KBM-7 (cell line): ENCODE measurements around the gene TOP3A.
"Not testable (repeated sequence)": the region's sequence is repeated elsewhere in the genome, so short reads cannot be mapped to it uniquely, and the experiment has no call there.

Experiments
- DNase-seq: peaks from one replicate; pipeline ENCODE4 v3.0.0-alpha.2; 2015
- in situ Hi-C: fragments of 300-500 bp; cut with MboI; formaldehyde crosslinking; loops from 2 replicates; pipeline ENCODE4 v1.14.3; 2020; ENCODE audit warnings: low sequenced_read_pairs, low pct_unique_long_range_greater_than_20kb, mixed read lengths

Gene TOP3A

DNA sequence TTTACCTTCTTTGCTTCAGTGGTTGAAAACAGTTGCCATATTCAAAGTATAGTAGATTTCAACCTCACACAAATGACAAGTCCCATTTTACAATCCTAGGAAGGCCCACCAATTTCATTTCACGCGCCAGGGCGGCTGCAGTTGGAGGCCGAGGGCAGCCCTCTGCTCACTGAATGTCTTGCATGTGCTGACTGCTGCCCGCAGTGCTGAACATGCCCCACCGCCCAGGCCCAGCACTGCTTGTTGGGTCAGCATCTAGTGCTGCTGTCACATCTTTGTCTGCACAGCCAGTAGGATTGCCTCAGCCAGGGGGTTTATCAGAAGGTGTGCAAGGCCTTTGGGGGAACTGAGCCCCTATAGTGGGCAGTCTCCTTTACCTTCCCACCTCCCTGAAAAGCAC lies 11.8 kb upstream of the TOP3A start:
- in situ Hi-C loops: no loop called here
- no peak for DNase-seq

DNA sequence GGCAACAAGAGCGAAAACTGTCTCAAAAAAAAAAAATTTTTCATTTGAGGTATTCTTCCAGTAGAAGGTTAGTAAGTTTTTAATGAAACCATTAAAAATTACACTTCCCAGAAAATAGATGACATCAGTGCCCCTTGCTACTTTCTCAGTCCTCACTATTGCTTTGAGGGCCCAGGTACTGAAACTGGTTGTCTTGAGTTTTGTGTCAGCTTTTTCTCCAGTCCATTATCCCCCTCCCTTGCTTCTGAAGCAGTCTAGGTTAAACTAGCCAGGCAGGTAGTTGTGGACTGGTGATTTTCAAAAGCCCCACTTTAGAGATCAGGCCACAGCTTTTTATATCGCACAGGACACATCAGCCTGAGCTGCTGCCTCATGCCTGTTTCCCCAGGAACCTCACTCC lies 11.2 kb upstream of the TOP3A start:
- in situ Hi-C loops: no loop called here
- DNase-seq: no peak

DNA sequence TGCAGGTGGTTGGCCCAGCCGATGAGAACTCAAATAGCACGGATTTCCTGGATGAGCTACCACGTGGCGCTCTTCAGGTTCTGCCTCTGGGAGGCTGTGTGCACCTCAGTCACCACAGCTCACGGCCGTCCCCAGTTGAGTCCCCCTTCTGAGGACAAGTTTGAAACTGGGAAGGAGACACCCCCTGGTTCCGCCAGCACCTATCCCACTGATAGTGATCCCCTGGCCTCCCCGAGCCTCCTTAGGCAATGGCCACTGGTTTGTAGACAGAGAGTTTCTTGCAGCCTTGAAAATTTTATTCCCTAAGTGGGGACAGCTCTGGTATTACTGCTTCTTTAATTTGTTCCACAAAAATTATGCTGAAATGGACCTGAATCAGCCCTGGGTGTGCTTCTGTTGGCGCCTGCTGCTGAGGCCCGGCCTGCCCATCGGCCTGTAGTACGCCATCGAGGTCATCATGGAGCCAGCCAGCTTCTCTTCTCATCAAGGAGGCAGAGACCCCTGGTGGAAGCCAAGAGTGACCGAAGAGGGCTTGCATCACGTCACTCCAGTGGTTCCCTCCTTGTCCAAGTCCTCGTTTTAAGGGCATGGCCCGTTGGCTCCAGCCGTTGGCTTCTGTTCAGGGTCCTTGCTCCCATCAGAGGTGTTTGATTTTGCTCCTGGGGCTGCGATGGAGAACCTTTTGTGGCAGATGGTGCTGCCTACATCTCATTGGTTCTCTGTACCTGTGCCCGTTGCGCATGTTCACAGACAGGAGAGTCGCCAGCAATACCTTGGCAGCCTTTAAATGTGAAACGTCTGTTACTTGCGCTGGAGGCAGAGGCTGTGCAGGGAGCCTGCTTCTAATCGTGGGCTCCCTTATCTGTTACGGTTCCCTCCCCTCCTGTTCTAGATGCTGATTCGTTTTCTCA lies 9.6 kb upstream of the TOP3A start:
- in situ Hi-C loops: no loop called here
- no peak for DNase-seq

DNA sequence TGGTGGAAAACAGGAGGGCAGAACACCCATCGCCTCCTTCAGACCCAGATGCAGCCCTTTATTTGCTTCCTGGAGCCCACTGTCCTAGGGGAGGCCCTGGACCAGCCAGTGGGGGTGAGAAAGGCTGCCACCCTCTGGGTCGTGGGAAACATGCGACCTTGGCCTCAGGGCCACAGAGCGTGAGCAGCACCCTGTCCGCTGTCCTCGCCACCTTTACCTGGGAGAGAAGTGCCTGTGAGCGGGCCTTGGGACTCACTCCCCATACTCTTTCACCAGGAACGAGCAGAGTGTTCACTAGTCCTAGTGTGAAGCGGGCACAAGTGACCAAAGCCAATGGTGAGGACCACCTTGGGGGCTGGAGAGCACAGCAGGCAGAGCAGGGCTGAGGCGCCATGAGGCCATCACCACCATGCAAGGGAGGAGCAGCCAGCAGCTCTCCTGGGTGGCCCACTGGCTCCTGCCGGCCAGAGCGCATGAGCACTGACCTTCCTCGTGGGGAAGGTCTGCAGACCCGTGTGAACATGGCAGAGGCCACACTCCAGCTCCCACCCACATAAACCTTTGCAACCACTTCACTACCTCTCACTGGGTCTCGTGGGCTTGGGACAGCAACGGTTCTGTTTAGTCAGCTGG lies 8.8 kb upstream of the TOP3A start:
- no peak for DNase-seq
- in situ Hi-C loops: no loop called here

DNA sequence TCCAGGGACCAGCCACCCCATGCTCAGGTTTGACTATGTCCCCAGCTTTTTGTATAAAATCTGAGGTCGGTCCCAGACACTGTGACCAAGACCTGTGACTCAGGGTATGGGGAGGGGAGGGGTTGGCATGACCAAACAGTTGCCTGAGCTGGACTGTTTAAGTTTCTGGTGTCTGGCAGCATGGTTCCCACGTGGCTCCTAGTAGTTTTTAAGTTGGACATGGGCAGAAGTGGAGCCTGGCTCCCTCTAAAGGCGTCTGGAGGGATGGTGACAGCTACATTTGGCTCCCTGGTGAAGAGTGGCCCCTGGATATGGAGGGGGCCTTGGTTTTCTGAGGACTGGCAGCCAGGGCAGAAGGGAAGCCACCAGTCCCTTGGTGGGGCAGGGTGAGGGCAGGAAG lies 8.2 kb upstream of the TOP3A start:
- in situ Hi-C loops: no loop called here
- DNase-seq: no peak

DNA sequence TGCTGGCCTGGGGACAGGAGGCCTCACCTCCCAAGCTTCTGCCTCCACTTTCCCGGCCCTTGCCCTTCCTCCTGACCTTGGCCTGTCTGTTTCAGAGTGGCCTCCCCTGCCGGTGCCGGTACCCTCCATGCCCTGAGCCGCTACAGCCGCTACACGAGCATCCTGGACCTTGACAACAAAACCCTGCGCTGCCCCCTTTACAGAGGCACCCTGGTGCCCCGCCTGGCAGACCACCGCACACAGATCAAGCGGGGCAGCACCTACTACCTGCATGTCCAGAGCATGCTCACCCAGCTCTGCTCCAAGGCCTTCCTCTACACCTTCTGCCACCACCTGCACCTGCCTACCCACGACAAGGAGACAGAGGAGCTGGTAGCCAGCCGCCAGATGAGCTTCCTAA lies 7.7 kb upstream of the TOP3A start:
- DNase-seq: no peak
- in situ Hi-C loops: no loop called here

DNA sequence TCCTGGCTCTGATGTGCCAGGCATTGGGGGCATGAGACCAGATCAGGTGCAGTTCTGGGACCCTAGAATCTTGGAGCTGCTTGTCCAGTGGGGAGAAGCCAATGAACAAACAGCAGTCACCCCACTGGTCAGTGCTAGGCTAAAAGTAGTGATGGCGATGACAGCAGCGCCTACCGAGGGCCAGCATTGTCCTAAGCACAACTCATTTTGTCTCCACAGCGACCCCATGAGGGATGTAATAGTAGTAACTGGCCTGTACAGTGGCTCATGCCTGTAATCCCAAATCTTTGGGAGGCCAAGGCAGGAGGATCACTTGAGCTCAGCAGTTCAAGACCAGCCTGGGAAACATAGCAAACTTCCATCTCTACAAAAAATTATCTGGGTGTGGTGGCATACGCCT lies 6.5 kb upstream of the TOP3A start:
- in situ Hi-C loops: no loop called here
- DNase-seq: no peak

DNA sequence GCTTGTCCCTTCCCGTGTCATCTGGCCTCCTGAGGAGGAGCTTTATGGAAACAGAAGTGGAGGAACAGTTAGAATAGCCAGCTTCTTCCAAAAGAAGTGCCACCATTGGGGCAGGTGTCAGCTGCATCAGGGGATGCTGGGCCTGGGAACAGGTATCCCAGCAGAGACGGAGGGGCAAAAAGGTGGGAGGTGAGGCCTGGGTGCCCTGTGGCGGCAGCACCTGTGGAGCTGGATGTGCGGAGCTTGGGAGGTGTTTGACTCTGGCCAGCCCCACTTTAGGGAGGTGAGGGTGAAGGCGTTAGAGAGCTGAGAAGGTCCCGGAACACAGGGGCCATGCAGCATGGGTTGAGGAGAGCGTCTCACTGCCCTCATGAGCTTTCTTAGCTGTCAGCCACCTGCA lies 5.5 kb upstream of the TOP3A start:
- in situ Hi-C loops: no loop called here

DNA sequence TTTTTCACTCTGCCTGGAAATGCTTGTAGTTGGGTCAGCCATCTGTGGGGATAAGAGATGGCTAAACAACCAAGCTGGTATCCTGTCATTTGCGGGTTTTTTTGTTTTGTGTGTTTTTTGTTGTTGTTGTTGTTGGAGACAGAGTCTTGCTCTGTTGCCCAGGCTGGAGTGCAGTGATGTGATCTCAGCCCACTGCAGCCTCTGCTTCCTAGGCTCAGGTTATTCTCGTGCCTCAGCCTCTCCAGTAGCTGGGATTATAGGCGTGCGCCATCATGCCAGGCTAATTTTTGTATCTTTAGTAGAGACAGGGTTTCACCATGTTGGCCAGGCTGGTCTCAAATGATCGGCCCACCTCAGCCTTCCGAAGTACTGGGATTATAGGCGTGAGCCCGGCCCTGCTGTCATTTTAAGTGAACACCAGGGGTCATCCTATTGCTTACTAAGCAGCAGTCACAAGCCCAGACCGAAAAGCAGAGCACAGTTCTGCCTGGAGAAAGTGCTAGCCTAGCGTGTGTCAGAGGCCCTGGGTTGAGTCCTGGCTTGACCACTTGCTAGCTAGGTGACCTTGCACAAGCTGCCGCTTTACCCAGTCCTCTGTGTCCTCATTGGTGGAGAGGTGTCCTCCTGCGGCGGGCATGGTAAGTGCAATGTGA lies 4.9 kb upstream of the TOP3A start:
- DNase-seq: peak; percentile 56

More for the DNA sequence above, 5.5 kb upstream of the TOP3A start:
- DNase-seq: no peak

DNA sequence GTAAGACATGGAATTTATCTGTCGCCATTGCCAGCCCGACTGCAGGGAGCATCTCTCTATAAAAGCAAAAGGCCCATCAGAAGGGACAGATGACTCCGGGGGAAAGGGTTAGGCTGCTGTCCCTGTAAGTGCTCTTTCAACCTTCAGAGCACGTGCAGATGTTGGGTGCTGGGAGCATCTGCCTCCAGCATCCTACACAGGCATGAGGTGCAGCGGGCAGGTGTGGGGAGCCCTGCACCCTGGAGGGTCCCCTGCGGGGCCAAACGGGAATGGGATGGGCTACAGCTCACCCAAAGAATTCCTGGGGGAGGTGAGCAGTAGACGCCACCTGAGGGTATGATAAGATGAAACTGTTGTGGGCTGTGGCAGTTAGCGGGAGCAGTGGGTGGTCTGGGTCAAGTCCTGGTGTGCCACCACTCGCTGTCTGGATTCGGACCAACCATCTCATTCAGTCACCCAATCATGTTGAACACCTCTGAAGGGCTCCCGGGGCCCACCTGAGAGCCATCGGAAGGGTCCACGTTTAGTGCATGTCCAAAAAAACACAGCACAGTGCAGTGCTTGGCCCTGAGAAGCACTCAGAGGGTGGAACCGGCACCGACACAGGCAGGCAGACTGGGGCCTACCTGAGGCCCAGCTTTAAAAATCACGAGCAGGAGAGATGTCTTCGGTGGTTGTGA lies 4.1 kb upstream of the TOP3A start:
- in situ Hi-C loops: no loop called here
- DNase-seq: no peak

More for the DNA sequence above, 4.9 kb upstream of the TOP3A start:
- in situ Hi-C loops: no loop called here

DNA sequence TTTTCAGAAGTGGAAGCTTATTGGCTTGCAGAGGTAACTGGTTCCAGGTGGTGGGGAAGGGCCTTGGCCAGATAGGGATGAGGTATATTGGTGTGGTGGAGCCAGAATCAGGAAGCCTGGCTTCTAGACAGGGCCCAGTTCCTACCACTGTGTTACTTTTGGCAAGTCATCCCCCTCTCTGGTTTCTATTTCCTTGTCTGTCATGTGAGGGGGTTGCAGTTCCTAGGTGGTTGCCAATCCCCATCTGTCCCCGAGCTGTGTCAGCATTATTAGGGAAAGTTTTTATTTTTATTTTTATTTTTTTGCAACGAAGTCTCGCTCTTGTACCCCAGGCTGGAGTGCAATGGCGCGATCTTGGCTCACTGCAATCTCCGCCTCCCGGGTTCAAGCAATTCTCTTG lies 3.3 kb upstream of the TOP3A start:
- DNase-seq: no peak
- in situ Hi-C loops: no loop called here

DNA sequence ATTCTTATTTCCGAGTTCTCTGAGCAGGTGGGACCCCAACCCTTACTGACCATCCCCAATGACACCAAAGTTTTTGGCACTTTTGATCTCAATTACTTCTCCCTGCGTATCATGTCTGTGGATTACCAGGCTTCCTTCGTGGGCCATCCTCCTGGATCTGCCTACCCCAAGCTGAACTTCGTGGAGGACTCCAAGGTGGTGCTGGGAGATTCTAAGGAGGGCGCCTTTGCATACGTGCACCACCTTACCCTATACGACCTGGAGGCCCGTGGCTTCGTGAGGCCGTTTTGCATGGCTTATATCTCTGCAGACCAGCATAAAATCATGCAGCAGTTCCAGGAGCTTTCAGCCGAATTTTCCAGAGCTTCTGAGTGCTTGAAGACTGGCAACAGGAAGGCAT lies 1.2 kb upstream of the TOP3A start:
- DNase-seq: no peak
- in situ Hi-C loops: no loop called here

DNA sequence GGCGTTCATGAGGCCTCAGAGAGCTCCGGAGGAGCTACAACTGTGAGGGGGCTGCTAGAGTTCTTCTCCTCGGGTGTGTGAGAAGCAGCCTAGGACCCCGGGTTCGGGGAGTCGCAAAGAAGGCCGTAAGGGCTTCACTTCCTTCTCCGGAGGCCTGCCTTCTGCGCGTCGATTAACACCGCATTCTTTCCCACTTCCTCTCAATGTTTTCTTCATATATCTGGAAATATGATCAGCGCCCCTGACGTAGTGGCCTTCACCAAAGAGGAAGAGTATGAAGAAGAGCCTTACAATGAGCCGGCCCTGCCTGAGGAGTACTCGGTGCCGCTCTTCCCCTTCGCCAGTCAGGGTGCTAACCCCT lies 748 bp upstream of the TOP3A start:
- DNase-seq: peak; percentile 61
- in situ Hi-C loops: no loop called here

DNA sequence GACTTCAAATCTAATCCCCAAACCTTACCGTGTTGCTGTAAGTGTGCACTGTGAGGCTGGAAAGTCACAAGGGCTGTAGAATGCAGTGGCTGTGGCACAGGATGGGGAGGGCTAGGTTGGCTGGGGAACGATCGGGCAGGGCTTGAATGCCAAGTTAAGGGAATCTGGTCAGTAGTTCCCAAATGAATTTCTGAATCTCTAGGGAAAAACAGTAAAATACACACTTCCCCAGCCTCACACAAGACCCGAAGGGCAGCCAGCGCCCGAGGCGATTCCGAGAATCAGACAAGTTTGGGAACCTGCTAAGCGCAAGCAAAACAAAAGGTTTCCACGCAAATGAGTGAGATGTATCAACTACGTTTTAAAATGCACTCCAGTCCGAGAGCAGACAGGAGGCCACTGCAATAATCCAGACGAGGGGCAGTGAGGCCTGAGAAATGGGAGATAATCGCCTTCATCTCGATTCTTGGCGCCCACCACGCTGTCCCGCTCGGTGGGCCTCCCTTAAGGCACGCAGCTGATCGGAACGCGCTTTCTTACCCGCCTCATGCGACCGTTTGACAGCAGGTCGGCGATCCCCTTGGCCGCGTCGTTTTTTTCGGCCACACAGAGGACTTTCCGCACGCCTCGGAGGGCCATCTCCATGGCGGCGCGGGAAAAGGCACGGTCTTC lies 599 bp downstream of the TOP3A start:
- DNase-seq: no peak
- in situ Hi-C loops: no loop called here

DNA sequence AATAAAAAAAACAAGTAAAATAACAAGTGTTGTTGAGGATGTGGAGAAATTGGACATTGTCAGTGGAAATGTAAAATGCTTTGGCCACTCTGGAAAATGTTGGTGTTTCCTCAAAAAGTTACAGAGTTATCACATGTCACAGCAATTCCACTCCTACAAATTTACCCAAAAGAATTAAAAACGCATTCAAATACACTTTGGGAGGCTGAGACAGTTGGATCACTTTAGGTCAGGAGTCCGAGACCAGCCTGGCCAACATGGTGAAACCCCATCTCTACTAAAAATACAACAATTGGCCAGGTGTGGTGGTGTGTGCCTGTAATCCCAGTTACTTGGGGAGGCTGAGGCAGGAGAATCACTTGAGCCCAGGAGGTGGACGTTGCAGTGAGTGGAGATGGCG lies 5.6 kb downstream of the TOP3A start:
- in situ Hi-C loops: no loop called here
- no peak for DNase-seq

DNA sequence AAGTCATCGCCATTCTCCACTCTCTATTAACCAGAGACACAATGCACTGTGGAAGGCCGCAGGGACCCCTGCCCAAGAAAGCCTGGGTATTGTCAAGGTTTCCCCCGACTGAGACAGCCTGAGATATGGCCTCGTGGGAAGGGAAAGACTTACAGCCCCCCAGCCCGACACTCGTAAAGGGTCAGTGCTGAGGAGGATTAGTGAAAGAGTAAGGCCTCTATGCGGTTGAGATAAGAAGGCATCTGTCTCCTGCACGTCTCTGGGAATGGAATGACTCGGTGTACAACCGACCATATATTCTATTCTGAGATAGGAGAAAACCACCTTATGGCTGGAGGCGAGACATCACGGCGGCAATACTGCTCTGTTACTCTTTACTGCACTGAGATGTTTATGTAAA lies 11.6 kb downstream of the TOP3A start:
- DNase-seq, in situ Hi-C loops: not testable (repeated sequence)

DNA sequence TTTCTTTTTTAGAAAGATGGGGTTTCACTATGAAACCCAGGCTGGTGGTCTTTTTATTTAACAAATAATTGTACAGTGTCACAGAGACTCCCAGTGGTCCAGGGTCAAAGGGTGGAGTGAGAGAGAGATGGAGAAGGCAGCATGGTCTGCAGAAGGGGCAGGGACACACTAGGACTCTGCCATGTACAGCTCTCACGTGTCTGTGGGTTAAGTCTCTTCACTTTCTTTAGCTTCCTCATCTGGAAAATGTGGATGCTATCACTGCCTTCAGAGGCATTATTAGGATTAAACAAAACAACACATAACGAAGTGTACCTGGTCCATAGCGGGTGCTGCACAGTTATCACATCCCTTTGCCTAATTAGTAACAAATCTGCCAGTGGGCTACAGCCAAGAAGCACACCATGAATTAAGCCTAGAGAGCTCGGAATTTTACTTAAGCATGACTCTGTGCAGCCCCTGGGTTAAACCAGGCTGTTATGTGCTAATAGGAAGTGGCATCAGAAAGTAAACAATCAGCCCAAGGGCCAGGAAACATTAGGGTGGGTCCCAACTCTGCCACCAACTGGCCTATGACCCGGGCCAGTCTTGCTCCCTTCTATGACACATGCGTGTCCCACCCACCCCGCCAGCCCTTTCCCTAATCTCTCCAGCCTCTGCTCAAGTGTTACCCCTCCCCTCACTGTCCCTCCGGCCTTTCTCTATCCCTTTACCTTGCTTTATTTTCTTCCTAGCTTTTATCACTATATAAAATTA lies 13.9 kb downstream of the TOP3A start:
- DNase-seq: no peak
- in situ Hi-C loops: no loop called here

DNA sequence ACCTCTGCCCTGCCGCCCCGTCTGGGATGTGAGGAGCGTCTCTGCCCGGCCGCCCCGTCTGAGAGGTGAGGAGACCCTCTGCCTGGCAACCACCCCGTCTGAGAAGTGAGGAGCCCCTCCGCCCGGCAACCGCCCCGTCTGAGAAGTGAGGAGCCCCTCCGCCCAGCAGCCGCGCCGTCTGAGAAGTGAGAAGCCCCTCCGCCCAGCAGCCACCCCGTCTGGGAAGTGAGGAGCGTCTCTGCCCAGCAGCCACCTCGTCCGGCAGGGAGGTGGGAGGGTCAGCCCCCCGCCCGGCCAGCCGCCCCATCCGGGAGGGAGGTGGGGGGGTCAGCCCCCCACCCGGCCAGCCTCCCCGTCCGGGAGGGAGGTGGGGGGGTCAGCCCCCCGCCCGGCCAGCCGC lies 16.7 kb downstream of the TOP3A start:
- DNase-seq, in situ Hi-C loops: not testable (repeated sequence)
